ENCODE measurements around the gene PHLDB2. TPM values are rescaled to one million over a fixed set of nuclear protein-coding genes. Genes with fewer than 3 reads are reported as not detected.

Gene PHLDB2
- total and polyA plus RNA-seq, 2 of the 8 experiments (the other 6 are each of a cell fraction or from before 2014, with no cell fraction given) = 5.8 to 22.6 TPM

DNA sequence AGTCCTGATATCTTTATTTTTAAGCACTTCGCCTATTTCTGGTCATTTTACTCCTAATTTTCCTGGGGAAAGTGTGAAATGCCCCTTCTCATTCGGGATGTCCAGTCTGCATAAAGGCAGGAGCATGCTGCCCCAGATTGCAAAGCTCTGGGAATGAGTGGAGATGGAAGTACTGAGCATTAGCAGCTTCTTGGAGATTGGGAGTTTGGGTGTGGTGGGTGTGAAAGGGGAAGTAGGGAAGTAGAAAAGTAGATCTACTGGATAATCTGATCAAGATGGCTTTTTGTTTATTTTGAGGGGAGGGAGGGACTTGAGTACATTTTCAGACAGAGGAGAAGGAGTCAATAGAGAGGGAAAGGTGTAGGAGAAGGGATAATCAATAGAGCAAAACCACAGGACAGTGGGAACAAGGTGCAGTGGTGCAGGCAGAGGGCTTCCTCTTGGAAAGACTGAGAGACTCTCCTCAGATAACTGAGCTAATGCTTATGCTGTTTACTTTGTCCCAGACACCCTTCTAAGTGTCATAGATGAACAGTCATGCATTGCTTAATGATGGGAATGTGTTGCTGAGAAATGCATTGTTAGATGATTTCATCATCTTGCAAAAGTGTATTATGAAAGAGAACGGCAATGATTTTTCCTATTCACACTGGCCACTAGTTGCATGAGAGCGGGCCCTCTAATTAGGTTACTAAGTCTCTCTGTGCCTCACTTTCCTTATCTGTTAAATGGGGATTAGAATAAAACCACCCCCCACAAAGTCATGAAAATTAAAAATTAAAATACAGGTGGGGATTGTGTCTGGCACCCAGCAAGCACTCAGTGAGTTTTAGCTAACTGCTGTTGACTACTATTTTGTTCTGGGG is 45.5 kb downstream of the PHLDB2 start:
- Histone ChIP-seq H4K91ac (replicated peaks; ENCODE audit: insufficient read length, low read length) (no peak overlapping the region), H3K56ac (replicated peaks; ENCODE audit: insufficient read length, low read depth, low read length) (no peak overlapping the region), H3K23me2 (ENCODE audit: low read depth, low read length) (no peaks in the 10 kb centered on the region), H3K4me1 (replicated peaks in 1 of 4; ENCODE audit: control insufficient read depth in 3 of 4, insufficient read depth in 4 of 4, low read length in 3 of 4) (no peaks in the 10 kb centered on the region), H2BK15ac (ENCODE audit: low read length) (no peak overlapping the region), H3K9me3 (ENCODE audit: insufficient read depth in 2 of 2, low read depth in 1 of 2, low read length in 1 of 2) (no peaks in the 10 kb centered on the region), H2AFZ (ENCODE audit: low read length) (no peak overlapping the region), H4K5ac (ENCODE audit: insufficient read length, low read depth, low read length) (no peak overlapping the region), H3K79me2 (ENCODE audit: control insufficient read depth in 1 of 2, insufficient read depth in 2 of 2, low read length in 2 of 2) (no peaks in the 10 kb centered on the region), H3K27me3 (replicated peaks in 1 of 4; ENCODE audit: control insufficient read depth in 3 of 4, extremely low read depth in 1 of 4, insufficient read depth in 3 of 4, low read length in 3 of 4) (no peaks in the 10 kb centered on the region), H3K18ac (ENCODE audit: extremely low read depth, low read length) (no peak overlapping the region), H3K4ac (replicated peaks; ENCODE audit: insufficient read length, low read depth, low read length) (no peak overlapping the region), H2AK5ac (ENCODE audit: low read depth, low read length) (no peak overlapping the region), H2BK12ac (ENCODE audit: low read depth, low read length) (no peak overlapping the region), H3K9ac (replicated peaks in 1 of 4; ENCODE audit: extremely low read depth in 1 of 4, low read depth in 3 of 4, low read length in 3 of 4) (no peak overlapping the region), H3K14ac (ENCODE audit: insufficient read length) (no peak overlapping the region), H3K4me2 (ENCODE audit: insufficient read depth in 1 of 2, low read depth in 2 of 2, low read length in 2 of 2) (no peak overlapping the region), H3K23ac (ENCODE audit: insufficient read length) (no peak overlapping the region), H3K36me3 (ENCODE audit: control insufficient read depth in 2 of 4, insufficient read depth in 4 of 4, low read length in 3 of 4) (no peaks in the 10 kb centered on the region), H2BK20ac (ENCODE audit: low read length) (no peak overlapping the region), H3K27ac (ENCODE audit: low read depth, low read length) (no peak overlapping the region), H4K8ac (ENCODE audit: extremely low read depth, insufficient read depth, low read length) (no peak overlapping the region), H2BK120ac (replicated peaks; ENCODE audit: low read depth, low read length) (no peak overlapping the region), H3K4me3 (ENCODE audit: extremely low read depth in 1 of 4, insufficient read depth in 2 of 4, low read depth in 3 of 4, low read length in 4 of 4) (no peak overlapping the region), H3K79me1 (ENCODE audit: low read depth, low read length) (no peaks in the 10 kb centered on the region), H4K20me1 (replicated peaks in 1 of 2; ENCODE audit: control insufficient read depth in 1 of 2, insufficient read depth in 2 of 2, low read length in 2 of 2) (no peaks in the 10 kb centered on the region), H2BK5ac (ENCODE audit: low read depth, low read length) (no peak overlapping the region)
- FAIRE-seq (no peak), DNase-seq (ENCODE audit: low read depth in 1 of 2, low spot score in 2 of 2) (no peak)
- ChIA-PET CTCF (ENCODE audit: partially characterized antibody) (interaction anchor here (0.5 to 1.9 kb wide), 6 partner anchors 8 to 194 kb away, joined by 3 to 7 read pairs (median 4); no protein-coding TSS in a partner anchor), POLR2A (ENCODE audit: partially characterized antibody) (no interaction called here)
- TF ChIP-seq KDM5A (IDR thresholded peaks at IDR 0.05; ENCODE audit: low read length) (no peak), PHF8 (conservative IDR thresholded peaks at IDR 0.05; ENCODE audit: low read depth, low read length) (no peak), MAFK (IDR thresholded peaks at IDR 0.05; ENCODE audit: low read depth, low read length) (no peak), TAF7 (optimal IDR thresholded peaks at IDR 0.05; ENCODE audit: borderline replicate concordance, low read depth, low read length) (no peak)
- WGBS, 2 experiments (ENCODE audit: extremely low coverage in 1 of 2, insufficient coverage in 1 of 2, insufficient read length in 1 of 2, insufficient replicate concordance in 2 of 2, low coverage in 1 of 2, low lambda C conversion rate in 2 of 2, missing lambda C conversion rate in 1 of 2) = 87% methylated on average over 4 of the region's 4 CpGs; no CpG with 5 or more reads in 1 of the 2 experiments

Measured in H1 (cell line).